Measurements from ENCODE around the gene C4BPA.
A peak's percentile ranks its signal among the peaks of the same experiment; 100 is the strongest.

The C4BPA gene

GRCh38 chr1:207084701-207085180 is 19.3 kb upstream of the C4BPA start:
- peak; percentile 76 to 82 for DNase-seq
- TF ChIP-seq GATA1 (IDR thresholded peaks at IDR 0.05; ENCODE audit: low read depth, low read length), result no peak
- TF ChIP-seq POLR2A (IDR thresholded peaks at IDR 0.05; ENCODE audit: low read length), result no peak

- TF ChIP-seq GATA1 (IDR thresholded peaks at IDR 0.05; ENCODE audit: low read depth, low read length), result no peak
- TF ChIP-seq POLR2A (IDR thresholded peaks at IDR 0.05; ENCODE audit: low read length), result no peak
- DNase-seq, result no peak
These were observed 18.1 kb upstream of the C4BPA start for GRCh38 chr1:207085887-207086286.

- no peak for DNase-seq
- TF ChIP-seq GATA1 (IDR thresholded peaks at IDR 0.05; ENCODE audit: low read depth, low read length), result no peak
These were observed 15.9 kb upstream of the C4BPA start for GRCh38 chr1:207088161-207088560.

GRCh38 chr1:207088701-207089626 is 15.1 kb upstream of the C4BPA start, which contains the start of gene C4BPB:
Gene C4BPB (plus strand): TSS chr1:207088860. CDS start chr1:207089532, 672 bp downstream.
- DNase-seq, result no peak
- TF ChIP-seq POLR2A (IDR thresholded peaks at IDR 0.05; ENCODE audit: low read length), result no peak
- no peak for TF ChIP-seq GATA1 (IDR thresholded peaks at IDR 0.05; ENCODE audit: low read depth, low read length)

GRCh38 chr1:207089627-207090355 is 14.2 kb upstream of the C4BPA start:
- TF ChIP-seq GATA1 (IDR thresholded peaks at IDR 0.05; ENCODE audit: low read depth, low read length) (no peak), POLR2A (IDR thresholded peaks at IDR 0.05; ENCODE audit: low read length) (no peak)
- no peak for DNase-seq

GRCh38 chr1:207091200-207091908 is 12.7 kb upstream of the C4BPA start:
- no peak for DNase-seq
- no peak for TF ChIP-seq POLR2A (IDR thresholded peaks at IDR 0.05; ENCODE audit: low read length)
- TF ChIP-seq GATA1 (IDR thresholded peaks at IDR 0.05; ENCODE audit: low read depth, low read length), result no peak

- no peak for TF ChIP-seq GATA1 (IDR thresholded peaks at IDR 0.05; ENCODE audit: low read depth, low read length)
- no peak for TF ChIP-seq POLR2A (IDR thresholded peaks at IDR 0.05; ENCODE audit: low read length)
- DNase-seq, result no peak
These were observed 10.1 kb upstream of the C4BPA start for GRCh38 chr1:207093944-207094343.

GRCh38 chr1:207097871-207098324 is 6.1 kb upstream of the C4BPA start:
- no peak for DNase-seq
- TF ChIP-seq GATA1 (IDR thresholded peaks at IDR 0.05; ENCODE audit: low read depth, low read length) (no peak), POLR2A (IDR thresholded peaks at IDR 0.05; ENCODE audit: low read length) (no peak)

GRCh38 chr1:207101720-207102119 is 2.3 kb upstream of the C4BPA start:
- DNase-seq, result no peak
- TF ChIP-seq GATA1 (IDR thresholded peaks at IDR 0.05; ENCODE audit: low read depth, low read length) (no peak), POLR2A (IDR thresholded peaks at IDR 0.05; ENCODE audit: low read length) (no peak)

- no peak for TF ChIP-seq GATA1 (IDR thresholded peaks at IDR 0.05; ENCODE audit: low read depth, low read length)
- TF ChIP-seq POLR2A (IDR thresholded peaks at IDR 0.05; ENCODE audit: low read length), result no peak
- no peak for DNase-seq
These were observed 1.9 kb upstream of the C4BPA start for GRCh38 chr1:207102146-207102545.

GRCh38 chr1:207102659-207103058 is 1.4 kb upstream of the C4BPA start:
- TF ChIP-seq POLR2A (IDR thresholded peaks at IDR 0.05; ENCODE audit: low read length), result no peak
- TF ChIP-seq GATA1 (IDR thresholded peaks at IDR 0.05; ENCODE audit: low read depth, low read length), result no peak
- DNase-seq, result no peak

GRCh38 chr1:207109004-207109403 is 5.0 kb downstream of the C4BPA start:
- no peak for TF ChIP-seq GATA1 (IDR thresholded peaks at IDR 0.05; ENCODE audit: low read depth, low read length)
- TF ChIP-seq POLR2A (IDR thresholded peaks at IDR 0.05; ENCODE audit: low read length), result no peak
- DNase-seq, result no peak

GRCh38 chr1:207112616-207113296 is 8.7 kb downstream of the C4BPA start:
- TF ChIP-seq POLR2A (IDR thresholded peaks at IDR 0.05; ENCODE audit: low read length), result no peak
- no peak for TF ChIP-seq GATA1 (IDR thresholded peaks at IDR 0.05; ENCODE audit: low read depth, low read length)

More at GRCh38 chr1:207112616-207113296, 8.7 kb downstream of the C4BPA start:
- no peak for DNase-seq
